ENCODE results near the gene SEPTIN10. TPM values are rescaled to one million over a fixed set of nuclear protein-coding genes. Genes with fewer than 3 reads are reported as not detected.

The SEPTIN10 gene
- 1.4 and 2.9 TPM in 2 replicates for total RNA-seq

DNA sequence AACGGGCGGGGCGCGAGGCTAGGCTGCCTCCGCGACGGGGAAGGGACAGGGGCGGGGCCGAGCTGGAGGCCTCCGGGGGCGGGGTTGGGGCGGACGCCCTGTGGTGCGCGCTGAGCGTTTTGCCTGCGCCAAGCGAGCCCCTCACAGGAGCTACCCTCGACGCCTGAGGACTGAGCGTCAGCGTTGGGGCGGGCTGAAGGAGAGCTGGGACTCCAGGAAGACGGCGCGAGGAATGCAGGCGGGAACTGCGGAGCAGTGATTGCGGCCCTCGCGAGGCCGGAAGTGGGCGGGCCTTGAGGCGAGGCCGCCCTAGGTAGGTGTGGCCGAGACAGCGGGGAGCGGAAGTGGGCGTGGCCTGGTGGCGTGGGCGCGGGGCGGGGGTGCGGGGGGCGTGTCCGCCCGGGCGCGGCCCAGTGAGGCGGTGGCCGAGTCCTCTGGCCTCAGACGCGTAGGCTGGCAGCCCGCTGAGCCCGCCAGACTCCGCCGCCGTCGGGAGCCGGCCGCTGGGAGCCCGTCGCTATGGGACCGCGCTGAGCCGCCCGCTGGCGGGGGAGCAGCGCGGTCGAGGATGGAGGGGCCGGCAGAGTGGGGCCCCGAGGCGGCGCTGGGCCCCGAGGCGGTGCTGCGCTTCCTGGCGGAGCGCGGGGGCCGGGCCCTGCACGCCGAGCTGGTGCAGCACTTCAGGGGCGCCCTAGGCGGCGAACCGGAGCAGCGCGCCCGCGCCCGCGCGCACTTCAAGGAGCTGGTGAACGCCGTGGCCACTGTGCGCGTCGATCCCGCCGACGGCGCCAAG lies at the start of gene SEPTIN10, which contains the start of gene SOWAHC:
Gene SEPTIN10, minus strand, starts transcription at position 45 of the 793 bp plus-strand sequence. CDS start 139 bp downstream, outside the sequence.
Gene SOWAHC, plus strand, starts transcription at position 443 of the 793 bp plus-strand sequence. Its CDS starts 126 bp downstream, at position 569.
- peaks cover 3% of the 10 kb centered on the region for H3K36me3 Mint-ChIP-seq (ENCODE audit: low read depth)
- peak within 1 kb of the TSS; percentile 81 for H3K4me3 Mint-ChIP-seq (ENCODE audit: low read depth)
- DNase-seq (ENCODE audit: low spot score), result peak; percentile 73
- H3K4me1 Mint-ChIP-seq (ENCODE audit: low read depth), result peaks cover 13% of the 10 kb centered on the region
- peak within 1 kb of the TSS; percentile 30 for H3K27ac Mint-ChIP-seq
- H3K9me3 Mint-ChIP-seq, result no peaks in the 10 kb centered on the region
- peaks cover 72% of the 10 kb centered on the region for H3K27me3 Mint-ChIP-seq (ENCODE audit: low read depth)
- intact Hi-C loops (cut with micrococcal nuclease), result loop anchor here (5.0 to 10.0 kb wide), 2 partner anchors 69 to 1082 kb away; partner anchors contain the start of gene LIMS1

- no peaks in the 10 kb centered on the region for H3K4me1 Mint-ChIP-seq (ENCODE audit: low read depth)
Observed at GRCh38 chr2:109662889-109663288, 49.1 kb upstream of the SEPTIN10 start.

DNA sequence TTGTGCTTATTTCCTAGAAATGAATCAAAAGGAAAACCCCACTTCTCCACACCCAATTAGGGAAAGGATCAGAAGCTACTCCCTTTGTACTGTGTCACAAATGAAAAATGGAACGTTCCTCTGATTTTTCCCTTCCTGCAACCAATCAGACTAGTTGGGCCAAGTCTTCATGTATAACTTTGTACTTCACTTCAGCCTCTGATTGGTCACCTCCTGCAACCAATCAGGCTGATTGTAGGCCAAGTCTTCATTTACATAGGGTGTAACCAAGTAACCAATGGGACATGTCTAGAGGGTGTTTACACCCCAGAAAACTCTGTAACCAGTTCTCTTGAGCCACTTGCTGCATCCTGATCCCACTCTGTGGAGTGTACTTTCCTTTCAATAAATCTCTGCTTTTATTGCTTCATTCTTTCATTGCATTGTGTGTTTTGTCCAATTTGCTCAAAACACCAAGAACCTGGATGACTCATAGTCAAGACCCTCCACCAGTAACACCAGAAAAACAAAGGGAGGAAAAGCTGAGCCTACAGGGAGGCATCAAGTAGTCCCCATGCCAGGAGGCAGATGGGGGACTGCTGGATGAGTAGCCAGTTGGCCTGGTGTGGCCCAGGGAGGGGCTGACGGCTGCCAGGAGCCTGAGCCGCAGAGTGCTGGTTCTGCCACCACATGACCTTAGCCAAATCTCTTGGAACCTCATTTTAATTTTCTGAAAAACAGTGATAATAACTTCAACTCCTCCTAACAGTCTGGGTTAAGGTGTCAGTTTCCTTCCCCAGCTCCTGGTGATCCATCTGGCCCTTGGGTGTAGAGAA lies 46.5 kb upstream of the SEPTIN10 start:
- Mint-ChIP-seq H3K27ac (no peak overlapping the region), H3K4me3 (ENCODE audit: low read depth) (no peak overlapping the region), H3K36me3 (ENCODE audit: low read depth) (no peaks in the 10 kb centered on the region), H3K9me3 (no peaks in the 10 kb centered on the region), H3K27me3 (ENCODE audit: low read depth) (peaks cover 10% of the 10 kb centered on the region), H3K4me1 (ENCODE audit: low read depth) (no peaks in the 10 kb centered on the region)
- intact Hi-C loops (cut with micrococcal nuclease), result no loop called here
- DNase-seq (ENCODE audit: low spot score), result no peak

More at GRCh38 chr2:109662889-109663288, 49.1 kb upstream of the SEPTIN10 start:
- no peaks in the 10 kb centered on the region for H3K9me3 Mint-ChIP-seq
- no peak overlapping the region for H3K4me3 Mint-ChIP-seq (ENCODE audit: low read depth)
- no peak overlapping the region for H3K27ac Mint-ChIP-seq
- H3K36me3 Mint-ChIP-seq (ENCODE audit: low read depth), result no peaks in the 10 kb centered on the region
- DNase-seq (ENCODE audit: low spot score), result no peak
- intact Hi-C loops (cut with micrococcal nuclease), result no loop called here
- H3K27me3 Mint-ChIP-seq (ENCODE audit: low read depth), result peaks cover 8% of the 10 kb centered on the region

- Mint-ChIP-seq H3K27ac (no peak overlapping the region), H3K4me1 (ENCODE audit: low read depth) (no peaks in the 10 kb centered on the region), H3K36me3 (ENCODE audit: low read depth) (no peaks in the 10 kb centered on the region), H3K4me3 (ENCODE audit: low read depth) (no peak overlapping the region), H3K27me3 (ENCODE audit: low read depth) (peaks cover 11% of the 10 kb centered on the region), H3K9me3 (no peaks in the 10 kb centered on the region)
- intact Hi-C loops (cut with micrococcal nuclease), result no loop called here
- DNase-seq (ENCODE audit: low spot score), result no peak
Observed at GRCh38 chr2:109659396-109660045, 45.8 kb upstream of the SEPTIN10 start.

DNA sequence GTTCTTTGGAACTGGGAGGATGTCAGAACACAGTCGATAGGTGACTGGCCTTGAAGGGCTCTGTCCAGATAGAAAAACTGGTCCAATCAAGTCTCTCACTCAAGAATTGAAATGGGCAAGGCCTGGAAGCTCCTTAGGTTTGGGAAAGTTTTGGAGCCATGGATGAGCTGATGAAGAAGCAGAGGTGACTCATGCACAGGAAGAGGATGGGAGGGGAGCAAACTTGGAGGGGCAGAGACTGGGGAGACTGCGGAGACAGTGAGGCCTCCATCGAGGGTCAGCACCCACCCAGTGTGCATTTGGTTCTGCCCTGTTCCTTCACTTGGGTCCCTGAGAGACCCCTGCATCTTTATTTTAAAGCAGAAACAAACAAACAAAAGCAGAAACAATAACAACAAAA lies 41.5 kb upstream of the SEPTIN10 start:
- Mint-ChIP-seq H3K36me3 (ENCODE audit: low read depth) (no peaks in the 10 kb centered on the region), H3K4me3 (ENCODE audit: low read depth) (no peak overlapping the region), H3K9me3 (no peaks in the 10 kb centered on the region), H3K27me3 (ENCODE audit: low read depth) (peaks cover 6% of the 10 kb centered on the region), H3K27ac (no peak overlapping the region), H3K4me1 (ENCODE audit: low read depth) (no peaks in the 10 kb centered on the region)
- no peak for DNase-seq (ENCODE audit: low spot score)
- intact Hi-C loops (cut with micrococcal nuclease), result no loop called here

DNA sequence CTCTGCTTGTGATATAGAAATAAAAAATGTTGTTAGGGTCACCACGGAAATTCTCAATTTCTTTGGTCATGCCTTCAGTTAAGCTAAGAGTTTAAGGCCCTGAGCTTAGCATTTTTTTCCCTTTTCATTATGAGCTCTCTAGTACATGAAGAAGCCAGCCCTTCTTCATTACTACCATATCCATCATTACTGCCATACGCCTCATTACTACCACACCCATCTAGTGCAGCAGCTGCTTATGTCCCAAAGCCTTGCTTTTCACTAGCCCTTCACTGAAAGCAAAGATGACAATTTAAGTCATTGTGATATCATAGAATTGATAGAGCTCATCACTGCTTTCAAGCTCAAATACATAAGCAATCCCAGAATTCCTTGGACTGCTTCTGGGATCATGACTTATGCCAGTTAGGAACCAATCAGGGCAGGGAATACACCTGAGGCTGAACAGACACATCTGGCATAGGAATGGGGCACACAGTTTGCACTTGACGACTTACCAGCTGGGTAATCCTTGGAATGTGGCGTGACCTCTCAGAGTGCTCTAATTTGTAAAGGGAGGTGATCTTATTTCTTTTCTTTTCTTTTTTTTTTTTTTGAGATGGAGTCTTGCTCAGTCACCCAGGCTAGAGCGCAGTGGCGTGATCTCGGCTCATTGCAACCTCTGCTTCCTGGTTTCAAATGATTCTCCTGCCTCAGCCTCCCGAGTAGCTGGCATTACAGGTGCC lies 40.7 kb upstream of the SEPTIN10 start:
- Mint-ChIP-seq H3K27me3 (ENCODE audit: low read depth) (peaks cover 6% of the 10 kb centered on the region), H3K27ac (no peak overlapping the region), H3K4me3 (ENCODE audit: low read depth) (no peak overlapping the region), H3K36me3 (ENCODE audit: low read depth) (no peaks in the 10 kb centered on the region), H3K9me3 (no peaks in the 10 kb centered on the region), H3K4me1 (ENCODE audit: low read depth) (no peaks in the 10 kb centered on the region)
- DNase-seq (ENCODE audit: low spot score), result no peak
- intact Hi-C loops (cut with micrococcal nuclease), result no loop called here

DNA sequence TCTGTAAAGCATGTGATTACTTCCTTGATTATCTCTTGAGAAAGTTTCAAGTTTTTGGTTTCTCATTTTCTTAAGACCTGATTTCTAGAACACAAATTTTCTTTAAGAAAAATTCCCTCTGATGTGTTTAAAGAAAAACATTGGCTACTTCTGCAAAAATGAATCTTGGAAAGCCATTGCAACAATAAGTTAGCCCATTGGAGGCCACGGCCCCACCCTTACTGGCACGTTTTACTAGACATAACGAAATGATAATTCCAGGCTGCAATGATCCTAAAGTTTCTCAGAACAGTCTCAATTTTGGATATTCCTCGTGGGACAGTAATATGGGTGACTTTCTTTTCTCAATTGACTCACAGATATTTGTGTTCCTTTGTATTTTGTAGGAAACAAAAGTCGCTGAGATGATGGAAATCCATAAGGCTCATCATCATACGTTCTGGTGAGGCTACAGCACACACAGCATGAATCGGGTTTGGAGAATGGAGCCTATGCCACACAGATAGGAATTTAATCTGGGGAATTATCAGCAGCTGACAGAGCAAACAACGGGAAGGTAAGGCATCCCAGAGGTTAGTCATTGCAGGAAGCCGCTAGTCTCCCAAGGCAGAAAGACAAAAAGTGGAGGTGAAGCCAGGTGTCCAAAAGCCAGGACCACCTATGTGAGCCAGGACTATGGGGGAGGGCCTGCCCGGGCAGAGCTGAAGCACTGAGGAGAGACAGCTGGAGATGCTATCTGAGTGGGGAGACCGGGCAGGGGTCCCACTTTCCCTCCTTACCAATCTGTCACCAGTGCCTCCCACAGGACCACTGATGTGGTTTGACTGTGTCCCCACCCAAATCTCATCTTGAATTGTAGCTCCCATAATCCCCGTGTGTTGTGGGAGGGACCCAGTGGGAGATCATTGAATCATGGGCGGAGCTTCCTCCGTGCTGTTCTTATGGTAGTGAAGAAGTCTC lies 36.2 kb upstream of the SEPTIN10 start:
- H3K27ac Mint-ChIP-seq, result no peak overlapping the region

GRCh38 chr2:109648041-109648527 lies 34.3 kb upstream of the SEPTIN10 start:
- Mint-ChIP-seq H3K36me3 (ENCODE audit: low read depth) (no peaks in the 10 kb centered on the region), H3K27ac (no peak overlapping the region), H3K9me3 (no peaks in the 10 kb centered on the region), H3K4me3 (ENCODE audit: low read depth) (no peak overlapping the region), H3K27me3 (ENCODE audit: low read depth) (no peaks in the 10 kb centered on the region), H3K4me1 (ENCODE audit: low read depth) (peaks cover 4% of the 10 kb centered on the region)
- intact Hi-C loops (cut with micrococcal nuclease), result no loop called here
- DNase-seq (ENCODE audit: low spot score), result no peak

More for the DNA sequence above, 36.2 kb upstream of the SEPTIN10 start:
- peaks cover 3% of the 10 kb centered on the region for H3K27me3 Mint-ChIP-seq (ENCODE audit: low read depth)
- no peak for DNase-seq (ENCODE audit: low spot score)
- intact Hi-C loops (cut with micrococcal nuclease), result no loop called here
- no peaks in the 10 kb centered on the region for H3K9me3 Mint-ChIP-seq
- no peaks in the 10 kb centered on the region for H3K36me3 Mint-ChIP-seq (ENCODE audit: low read depth)
- no peaks in the 10 kb centered on the region for H3K4me1 Mint-ChIP-seq (ENCODE audit: low read depth)
- H3K4me3 Mint-ChIP-seq (ENCODE audit: low read depth), result no peak overlapping the region

DNA sequence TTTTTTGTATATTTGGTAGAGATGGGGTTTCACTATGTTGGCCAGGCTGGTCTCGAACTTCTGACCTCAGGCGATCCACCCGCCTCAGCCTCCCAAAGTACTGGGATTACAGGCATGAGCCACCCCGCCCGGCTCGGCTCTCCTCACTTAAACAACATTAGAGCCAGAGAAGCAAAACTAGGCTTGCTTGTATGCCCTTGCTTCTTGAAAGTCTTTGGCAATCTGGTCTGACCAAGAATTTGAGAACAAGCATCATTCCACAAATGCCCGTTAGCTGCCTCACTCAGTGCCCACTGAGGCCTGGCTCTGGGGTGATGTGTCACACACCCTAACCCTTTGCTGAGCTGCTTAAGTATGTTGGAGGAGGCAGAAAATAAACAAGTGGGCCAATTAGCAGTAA lies 33.9 kb upstream of the SEPTIN10 start:
- no peaks in the 10 kb centered on the region for H3K27me3 Mint-ChIP-seq (ENCODE audit: low read depth)
- no peaks in the 10 kb centered on the region for H3K9me3 Mint-ChIP-seq
- H3K36me3 Mint-ChIP-seq (ENCODE audit: low read depth), result no peaks in the 10 kb centered on the region
- intact Hi-C loops (cut with micrococcal nuclease), result no loop called here
- peaks cover 4% of the 10 kb centered on the region for H3K4me1 Mint-ChIP-seq (ENCODE audit: low read depth)
- no peak for DNase-seq (ENCODE audit: low spot score)
- H3K27ac Mint-ChIP-seq, result no peak overlapping the region
- H3K4me3 Mint-ChIP-seq (ENCODE audit: low read depth), result no peak overlapping the region

GRCh38 chr2:109646961-109647360 lies 33.2 kb upstream of the SEPTIN10 start:
- H3K27me3 Mint-ChIP-seq (ENCODE audit: low read depth), result no peaks in the 10 kb centered on the region
- no peaks in the 10 kb centered on the region for H3K9me3 Mint-ChIP-seq
- intact Hi-C loops (cut with micrococcal nuclease), result no loop called here

DNA sequence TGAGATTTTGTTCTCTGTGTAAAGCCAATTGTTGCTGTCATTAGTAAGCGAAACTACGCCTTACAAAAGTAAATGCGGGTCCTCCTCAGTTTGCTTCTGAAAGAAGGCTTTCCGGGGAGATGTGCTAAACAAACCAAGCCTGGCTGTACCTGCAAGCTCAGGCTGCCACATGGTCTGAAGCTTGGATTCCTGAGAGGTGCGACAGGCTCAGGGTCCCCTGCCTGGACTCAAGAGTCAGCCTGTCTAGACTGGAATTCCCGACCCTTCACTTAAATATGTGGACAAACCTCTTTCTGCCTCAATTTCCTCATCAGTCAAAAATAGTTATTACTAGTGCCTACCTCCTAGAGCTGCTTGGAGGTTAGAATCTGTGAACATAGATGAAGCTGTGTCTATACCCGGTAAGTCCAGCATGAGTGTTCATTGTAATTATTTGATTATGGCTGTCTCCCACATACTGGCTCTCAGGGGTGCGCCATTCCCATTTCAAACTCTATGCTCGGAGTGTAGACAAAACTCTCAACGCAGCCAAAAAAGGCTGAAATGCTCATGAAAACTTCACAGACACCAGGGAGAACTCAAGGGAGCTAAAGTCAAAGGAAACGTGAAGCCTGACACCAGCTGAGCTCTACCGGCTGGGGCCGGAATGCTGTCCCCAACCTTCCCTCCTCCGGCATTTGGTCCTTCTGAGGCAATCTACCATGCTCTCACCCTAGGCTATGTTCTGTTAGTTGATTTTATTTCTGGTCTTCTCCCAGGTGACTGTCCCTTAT lies 31.8 kb upstream of the SEPTIN10 start:
- no peak overlapping the region for H3K27ac Mint-ChIP-seq

More at GRCh38 chr2:109646961-109647360, 33.2 kb upstream of the SEPTIN10 start:
- DNase-seq (ENCODE audit: low spot score), result no peak
- H3K4me1 Mint-ChIP-seq (ENCODE audit: low read depth), result peaks cover 4% of the 10 kb centered on the region
- H3K27ac Mint-ChIP-seq, result no peak overlapping the region
- no peak overlapping the region for H3K4me3 Mint-ChIP-seq (ENCODE audit: low read depth)
- no peaks in the 10 kb centered on the region for H3K36me3 Mint-ChIP-seq (ENCODE audit: low read depth)

More for the DNA sequence above, 31.8 kb upstream of the SEPTIN10 start:
- Mint-ChIP-seq H3K36me3 (ENCODE audit: low read depth) (no peaks in the 10 kb centered on the region), H3K9me3 (no peaks in the 10 kb centered on the region), H3K27me3 (ENCODE audit: low read depth) (no peaks in the 10 kb centered on the region), H3K4me1 (ENCODE audit: low read depth) (peaks cover 4% of the 10 kb centered on the region), H3K4me3 (ENCODE audit: low read depth) (no peak overlapping the region)
- DNase-seq (ENCODE audit: low spot score), result no peak
- intact Hi-C loops (cut with micrococcal nuclease), result no loop called here

Measured in activated T-helper 2 cell treated with anti-CD3 and anti-CD28 coated beads, Interferon-gamma antibody, Interleukin-2, Interleukin-4, amounts not matched to agents 10 μg/mL and 5 μg/mL and 100 μg/mL, durations not matched to agents 14 hours and 24 hours and 36 hours (primary cell).